ENCODE data around the gene S100A3. TPM values are rescaled to one million over a fixed set of nuclear protein-coding genes. Genes with fewer than 3 reads are reported as not detected.

Gene S100A3
- total RNA-seq, 4 donors from 2014 or later: 0.69 to 6.0 (median 1.1) TPM; not detected in 1

DNA sequence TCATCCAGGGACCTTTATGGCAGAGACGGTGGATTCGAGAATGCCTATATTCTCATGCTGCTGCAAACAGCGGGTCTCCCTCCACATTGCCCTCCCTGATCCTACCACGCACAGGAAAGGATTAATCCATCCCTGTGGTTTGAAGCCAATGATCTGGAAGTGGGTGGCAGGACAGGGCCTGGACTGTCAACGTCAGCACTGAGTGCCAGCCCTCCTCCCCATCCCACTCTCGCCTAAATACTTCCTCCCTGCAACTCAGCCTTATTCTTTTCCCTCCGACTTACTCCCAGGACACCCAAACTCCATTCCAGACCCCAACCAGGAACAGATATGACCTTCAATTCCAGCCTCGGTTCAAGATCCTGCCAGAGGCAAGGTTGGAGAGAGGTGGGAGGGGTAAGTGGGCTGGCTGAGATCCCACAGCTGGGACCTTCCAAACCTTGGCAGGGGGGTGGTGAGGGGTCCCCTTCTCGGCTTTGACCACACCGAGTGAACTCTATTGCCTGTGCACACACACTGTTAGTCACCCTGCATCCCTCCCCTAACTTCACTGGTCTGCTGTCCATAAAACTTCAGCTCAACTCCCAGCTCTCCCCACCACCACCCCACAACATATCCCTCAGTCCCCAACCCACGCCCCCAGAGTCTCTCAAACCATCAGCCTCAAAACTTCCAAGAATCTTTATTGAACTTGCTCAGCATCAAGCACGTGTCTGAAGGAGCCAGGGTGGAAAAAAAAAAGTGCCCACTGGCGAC lies 5.9 kb downstream of the S100A3 start:
- Histone ChIP-seq H3K9me3 (no peaks in the 10 kb centered on the region), H3K27ac (peak overlapping the region in 3 of 4 donors; percentile 79 to 90 (median 82)), H3K4me1 (peaks cover 5 to 68% (median 54%) of the 10 kb centered on the region in 3 donors), H3K27me3 (no peaks in the 10 kb centered on the region), H3K4me3 (peak overlapping the region in 1 of 2 donors; percentile 54), H3K36me3 (no peaks in the 10 kb centered on the region)
- WGBS, 2 donors (ENCODE audit: low coverage in 1 of 2): 58 to 86% methylated on average over 8 to 11 of the region's 13 CpGs
- TF ChIP-seq EP300 (IDR thresholded peaks at IDR 0.05) (no peak), POLR2AphosphoS5 (IDR thresholded peaks at IDR 0.05) (no peak), POLR2A (IDR thresholded peaks at IDR 0.05) (no peak)
- TF ChIP-seq, protein P1, sequence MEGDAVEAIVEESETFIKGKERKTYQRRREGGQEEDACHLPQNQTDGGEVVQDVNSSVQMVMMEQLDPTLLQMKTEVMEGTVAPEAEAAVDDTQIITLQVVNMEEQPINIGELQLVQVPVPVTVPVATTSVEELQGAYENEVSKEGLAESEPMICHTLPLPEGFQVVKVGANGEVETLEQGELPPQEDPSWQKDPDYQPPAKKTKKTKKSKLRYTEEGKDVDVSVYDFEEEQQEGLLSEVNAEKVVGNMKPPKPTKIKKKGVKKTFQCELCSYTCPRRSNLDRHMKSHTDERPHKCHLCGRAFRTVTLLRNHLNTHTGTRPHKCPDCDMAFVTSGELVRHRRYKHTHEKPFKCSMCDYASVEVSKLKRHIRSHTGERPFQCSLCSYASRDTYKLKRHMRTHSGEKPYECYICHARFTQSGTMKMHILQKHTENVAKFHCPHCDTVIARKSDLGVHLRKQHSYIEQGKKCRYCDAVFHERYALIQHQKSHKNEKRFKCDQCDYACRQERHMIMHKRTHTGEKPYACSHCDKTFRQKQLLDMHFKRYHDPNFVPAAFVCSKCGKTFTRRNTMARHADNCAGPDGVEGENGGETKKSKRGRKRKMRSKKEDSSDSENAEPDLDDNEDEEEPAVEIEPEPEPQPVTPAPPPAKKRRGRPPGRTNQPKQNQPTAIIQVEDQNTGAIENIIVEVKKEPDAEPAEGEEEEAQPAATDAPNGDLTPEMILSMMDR (IDR thresholded peaks at IDR 0.05): no peak
- ATAC-seq: no peak

DNA sequence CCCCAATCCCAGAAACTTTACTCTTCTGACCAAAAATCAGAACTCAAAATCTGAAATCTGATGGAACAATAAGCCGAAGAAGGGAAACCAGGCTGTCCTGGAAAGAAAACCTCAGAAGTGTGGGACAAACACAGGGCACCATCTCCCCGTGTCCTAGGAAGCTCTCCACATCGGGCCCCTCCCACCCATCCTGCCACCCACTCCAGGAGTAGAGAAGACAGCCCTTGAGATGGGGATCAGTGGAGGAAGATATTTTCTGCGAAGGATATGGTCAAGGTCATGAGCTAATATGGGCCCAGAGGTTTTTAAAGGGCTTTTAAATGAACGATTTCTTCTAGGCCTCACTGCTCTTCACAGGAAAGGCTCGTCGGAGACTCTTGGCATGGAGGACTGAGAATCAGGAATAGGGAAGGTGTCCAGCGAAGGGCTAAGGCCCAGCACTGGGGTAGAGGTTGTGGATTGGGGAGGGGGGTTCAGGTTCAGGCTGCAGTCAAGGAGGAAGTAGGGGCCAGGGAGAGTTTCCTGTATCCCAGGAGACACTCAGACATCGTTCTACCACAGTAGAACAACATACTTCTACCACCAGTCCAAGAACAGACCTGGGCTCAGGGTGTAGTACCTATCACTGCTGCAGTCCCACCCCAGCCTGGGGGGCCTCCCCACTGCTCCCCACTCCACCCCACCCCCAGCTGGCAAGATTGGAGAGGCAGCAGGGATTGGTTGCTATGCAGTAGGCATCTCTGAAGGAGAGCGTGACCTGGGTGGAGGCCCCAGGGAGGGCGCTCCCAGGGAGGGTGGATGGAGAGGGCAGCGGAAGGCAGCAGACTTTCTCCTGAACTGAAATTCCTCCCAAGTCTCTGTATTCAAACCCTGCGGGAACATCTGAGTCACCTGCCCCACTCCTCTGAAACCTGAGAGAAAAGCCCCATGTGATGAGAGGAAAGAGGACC lies 7.1 kb downstream of the S100A3 start:
- Histone ChIP-seq H3K4me1 (peaks cover 5 to 58% (median 41%) of the 10 kb centered on the region in 3 donors), H3K36me3 (no peaks in the 10 kb centered on the region), H3K4me3 (no peak overlapping the region), H3K9me3 (no peaks in the 10 kb centered on the region), H3K27me3 (no peaks in the 10 kb centered on the region), H3K27ac (peak overlapping the region in 3 of 4 donors; percentile 48 to 90 (median 82))
- TF ChIP-seq, protein P1 (IDR thresholded peaks at IDR 0.05): no peak
- TF ChIP-seq POLR2AphosphoS5 (IDR thresholded peaks at IDR 0.05) (no peak), EP300 (IDR thresholded peaks at IDR 0.05) (no peak), POLR2A (IDR thresholded peaks at IDR 0.05) (no peak)
- ATAC-seq: no peak
- WGBS, 2 donors (ENCODE audit: low coverage in 1 of 2): 50 to 66% methylated on average over 4 to 9 of the region's 13 CpGs

DNA sequence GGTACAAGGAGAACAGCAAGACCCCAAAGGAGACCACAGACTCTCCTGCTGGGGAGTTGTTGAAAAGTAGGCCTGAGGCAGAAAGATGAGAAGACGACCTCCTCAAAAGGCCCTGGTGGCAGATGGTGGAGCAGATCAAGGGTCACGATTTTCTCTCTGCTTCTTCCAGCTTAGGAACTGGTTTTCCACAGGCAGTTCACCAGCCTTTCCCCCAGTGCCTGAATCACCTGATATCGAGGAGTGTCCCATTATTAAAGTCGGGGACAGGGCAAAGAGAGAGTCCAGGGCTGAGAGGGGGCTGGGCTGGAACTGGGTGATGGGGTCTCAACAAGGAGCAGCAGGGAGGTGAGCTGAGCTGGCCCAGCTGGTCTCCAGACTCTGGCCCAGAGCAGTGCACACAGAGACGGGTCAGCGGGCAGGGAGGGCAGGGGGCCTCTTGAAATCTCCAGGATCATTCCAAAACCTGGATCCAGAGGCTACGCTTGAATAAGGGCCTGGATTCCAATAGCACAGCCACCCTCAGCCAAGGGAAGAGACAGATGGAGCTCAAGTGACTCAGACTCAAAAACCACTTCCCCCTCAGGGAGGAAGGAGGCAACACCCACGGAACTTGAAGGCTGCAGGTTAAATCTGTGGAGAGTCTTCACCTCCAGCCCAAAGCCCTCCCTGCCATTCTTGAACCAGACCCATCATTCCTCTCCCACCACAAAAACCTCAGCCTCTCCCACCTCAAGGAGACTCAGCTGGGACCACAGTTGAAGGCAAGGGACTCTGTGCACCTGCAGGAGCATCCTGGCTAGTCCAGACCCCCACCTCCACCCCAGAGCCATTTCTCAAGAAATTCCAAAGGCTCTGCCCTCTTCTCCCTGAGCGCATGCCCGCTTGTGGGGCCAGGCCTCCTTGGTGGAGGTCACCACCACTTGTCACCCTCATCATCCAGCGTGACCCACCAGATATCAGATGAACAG lies 8.4 kb downstream of the S100A3 start, which contains the start of gene S100A5:
TSS of gene S100A5 (minus strand) at position 541 of the 968 bp plus-strand sequence. CDS start 743 bp downstream, outside the sequence.
- 80 to 88% methylated on average over 1 to 4 of the region's 11 CpGs for WGBS, 2 donors (ENCODE audit: low coverage in 1 of 2)
- Histone ChIP-seq H3K4me1 (peaks cover 5 to 55% (median 34%) of the 10 kb centered on the region in 3 donors), H3K27me3 (no peaks in the 10 kb centered on the region), H3K27ac (peak within 1 kb of the TSS in 3 of 4 donors; percentile 48 to 90 (median 82)), H3K4me3 (no peak within 1 kb of the TSS), H3K36me3 (no peaks in the 10 kb centered on the region), H3K9me3 (no peaks in the 10 kb centered on the region)
- TF ChIP-seq POLR2AphosphoS5 (IDR thresholded peaks at IDR 0.05): no peak
- TF ChIP-seq, protein P1 (IDR thresholded peaks at IDR 0.05): no peak
- TF ChIP-seq POLR2A (IDR thresholded peaks at IDR 0.05): no peak
- no peak for TF ChIP-seq EP300 (IDR thresholded peaks at IDR 0.05)
- ATAC-seq: no peak

DNA sequence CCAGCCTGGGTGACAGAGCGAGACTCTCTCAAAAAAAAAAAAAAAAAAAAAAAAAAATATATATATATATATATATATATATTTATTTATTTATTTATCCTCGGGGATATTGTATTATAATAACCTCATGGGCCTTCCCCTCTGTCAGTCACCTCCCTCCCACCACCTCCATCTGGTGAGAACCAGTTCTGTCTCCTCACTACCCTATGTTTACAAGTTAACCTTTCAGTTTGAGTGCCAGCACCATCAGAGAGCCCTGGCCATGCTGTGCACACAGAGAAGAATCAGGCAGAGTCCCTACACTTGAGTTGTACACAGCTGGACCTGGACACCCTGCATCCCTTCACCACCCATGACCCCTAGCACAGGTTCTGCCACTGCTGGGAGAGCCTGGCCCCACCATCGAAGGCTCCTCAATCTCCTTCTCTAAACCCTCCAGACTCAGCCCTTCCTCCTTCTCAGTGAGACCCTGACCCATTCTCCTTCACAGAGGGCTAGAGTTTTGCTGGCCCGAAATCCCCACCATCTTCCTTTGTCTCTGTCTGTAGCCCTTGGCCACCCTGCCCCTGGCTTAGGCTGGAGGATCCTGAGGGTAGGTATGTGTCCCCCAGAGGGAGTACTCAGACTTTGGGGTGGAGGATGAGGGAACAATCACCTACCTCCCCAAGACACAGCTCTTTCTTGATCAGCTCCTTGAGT lies 9.5 kb downstream of the S100A3 start:
- no peak for ATAC-seq
- H3K4me1 ChIP-seq: peaks cover 5 to 50% (median 23%) of the 10 kb centered on the region in 3 donors
- no peaks in the 10 kb centered on the region for H3K9me3 ChIP-seq
- H3K27ac ChIP-seq: peak overlapping the region in 1 of 4 donors; percentile 9
- no peak overlapping the region for H3K4me3 ChIP-seq
- no peaks in the 10 kb centered on the region for H3K27me3 ChIP-seq
- 33 to 65% methylated on average over 1 to 2 of the region's 4 CpGs for WGBS, 2 donors (ENCODE audit: low coverage in 1 of 2)
- H3K36me3 ChIP-seq: peaks cover 0 to 3% of the 10 kb centered on the region in 2 donors
- TF ChIP-seq POLR2AphosphoS5 (IDR thresholded peaks at IDR 0.05): no peak
- TF ChIP-seq, protein P1 (IDR thresholded peaks at IDR 0.05): no peak
- TF ChIP-seq POLR2A (IDR thresholded peaks at IDR 0.05): no peak

Measured in gastroesophageal sphincter (tissue), 4 donors.